GM19240 (cell line): ENCODE measurements around the gene DUS4L.
"Not testable (repeated sequence)": the region's sequence is repeated elsewhere in the genome, so short reads cannot be mapped to it uniquely, and the experiment has no call there.

Experiments used
- DNase-seq: peaks from one replicate; pipeline ENCODE4 v3.0.0; 2011; ENCODE audit warnings: low spot score; ENCODE audit not compliant: insufficient read length

DUS4L gene

DNA sequence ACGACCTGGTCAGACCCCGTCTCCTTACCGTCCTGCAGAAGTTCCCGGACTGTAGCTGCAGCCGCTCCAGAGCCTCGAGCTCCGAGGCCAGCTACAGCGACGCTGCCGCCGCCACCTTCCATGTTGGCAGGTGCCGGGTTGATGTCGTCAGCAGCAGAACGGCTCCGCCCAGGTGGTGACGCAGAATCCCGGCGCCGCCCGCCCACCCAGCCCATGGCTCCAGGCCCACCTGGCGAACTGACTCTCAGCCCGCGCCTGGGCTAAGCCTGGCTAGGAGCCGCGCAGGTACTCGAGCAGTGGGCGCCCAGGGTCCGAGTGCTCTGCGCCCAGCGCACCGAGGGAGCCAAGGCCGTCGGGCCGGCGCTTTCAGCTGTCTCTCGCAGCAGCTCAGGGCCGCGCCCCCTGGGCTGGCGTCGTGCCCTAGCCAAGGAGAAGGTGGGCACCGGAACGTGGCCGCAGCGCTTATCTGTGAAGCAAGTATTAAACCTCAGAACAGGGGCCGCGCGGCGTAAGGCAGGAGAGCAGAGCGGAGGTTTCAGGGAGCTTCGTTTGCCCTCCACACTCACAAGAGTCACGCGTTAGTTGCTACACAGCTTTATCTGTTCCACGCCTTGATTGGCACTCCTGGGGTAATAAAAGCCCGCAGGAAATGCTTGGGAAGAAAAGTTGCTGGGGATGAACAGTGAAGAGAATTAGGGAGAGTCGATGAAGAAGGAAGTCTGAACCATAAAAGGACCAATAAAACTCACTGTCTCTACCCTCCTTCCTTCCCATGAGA lies at the start of gene DUS4L, which contains the start of gene COG5:
Gene DUS4L (plus strand): TSS at position 197 of the 778 bp plus-strand sequence. CDS start 3,100 bp downstream, outside the sequence.
Gene COG5 (minus strand): TSS at position 146 of the 778 bp plus-strand sequence. CDS start 24 bp downstream, at position 122.
- DNase-seq, result peak; percentile 48

GRCh38 chr7:107526672-107527071 lies 37.1 kb upstream of the DUS4L start:
- DNase-seq, result no peak

- DNase-seq, result no peak
Observed at GRCh38 chr7:107527196-107527595, 36.6 kb upstream of the DUS4L start.

DNA sequence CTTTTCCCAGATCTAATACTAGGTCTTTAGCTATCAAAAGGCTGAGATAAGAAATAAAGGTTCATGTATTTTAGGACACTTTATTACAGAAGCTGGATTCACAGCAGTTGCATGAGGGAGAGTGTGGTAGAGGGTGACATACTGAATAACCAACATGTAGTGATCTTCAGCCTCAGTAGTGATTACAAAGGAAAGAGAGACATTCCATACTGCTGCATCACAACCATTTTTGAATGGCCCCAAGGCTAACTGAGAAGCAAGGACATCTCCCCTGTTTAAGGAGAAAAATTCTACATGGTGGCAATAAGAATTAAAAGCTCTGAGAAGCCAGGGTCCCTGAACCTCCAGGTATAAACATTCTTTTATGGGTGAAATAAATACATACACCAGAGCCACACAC lies 35.3 kb upstream of the DUS4L start:
- DNase-seq, result no peak

DNA sequence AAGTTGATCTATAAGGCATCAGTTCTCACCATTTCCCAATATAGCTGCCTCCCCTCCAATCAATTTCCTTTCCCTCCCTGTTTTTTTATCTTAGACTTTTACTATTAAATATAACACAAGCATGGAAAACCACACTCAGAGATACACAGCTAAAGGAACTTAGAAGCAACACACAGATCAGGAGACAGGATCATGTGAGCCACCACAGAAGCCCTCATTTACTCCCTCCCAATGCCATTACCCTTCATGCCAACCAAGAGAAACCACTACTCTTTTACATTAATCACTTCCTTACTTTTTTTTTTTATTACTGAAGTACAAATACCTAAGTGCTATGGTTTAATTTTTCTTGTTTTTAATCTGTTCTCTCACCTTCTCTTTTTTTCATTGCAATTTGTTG lies 33.0 kb upstream of the DUS4L start:
- DNase-seq, result no peak

DNA sequence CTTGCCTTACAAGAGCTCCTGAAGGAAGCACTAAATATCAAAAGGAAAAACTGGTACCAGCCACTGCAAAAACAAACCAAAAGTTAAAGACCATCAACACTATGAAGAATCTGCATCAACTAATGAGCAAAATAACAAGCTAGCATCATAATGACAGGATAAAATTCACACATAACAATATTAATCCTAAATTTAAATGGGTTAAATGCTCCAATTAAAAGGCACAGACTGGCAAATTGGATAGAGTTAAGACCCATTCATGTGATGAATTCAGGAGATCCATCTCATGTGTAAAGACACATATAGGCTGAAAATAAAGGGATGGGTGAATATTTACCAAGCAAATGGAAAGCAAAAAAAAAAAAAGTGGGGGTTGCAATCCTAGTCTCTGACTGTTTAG lies 29.6 kb upstream of the DUS4L start:
- no peak for DNase-seq

- DNase-seq, result not testable (repeated sequence)
Observed at GRCh38 chr7:107537228-107537627, 26.5 kb upstream of the DUS4L start.

GRCh38 chr7:107538001-107538400 lies 25.8 kb upstream of the DUS4L start:
- no peak for DNase-seq

DNA sequence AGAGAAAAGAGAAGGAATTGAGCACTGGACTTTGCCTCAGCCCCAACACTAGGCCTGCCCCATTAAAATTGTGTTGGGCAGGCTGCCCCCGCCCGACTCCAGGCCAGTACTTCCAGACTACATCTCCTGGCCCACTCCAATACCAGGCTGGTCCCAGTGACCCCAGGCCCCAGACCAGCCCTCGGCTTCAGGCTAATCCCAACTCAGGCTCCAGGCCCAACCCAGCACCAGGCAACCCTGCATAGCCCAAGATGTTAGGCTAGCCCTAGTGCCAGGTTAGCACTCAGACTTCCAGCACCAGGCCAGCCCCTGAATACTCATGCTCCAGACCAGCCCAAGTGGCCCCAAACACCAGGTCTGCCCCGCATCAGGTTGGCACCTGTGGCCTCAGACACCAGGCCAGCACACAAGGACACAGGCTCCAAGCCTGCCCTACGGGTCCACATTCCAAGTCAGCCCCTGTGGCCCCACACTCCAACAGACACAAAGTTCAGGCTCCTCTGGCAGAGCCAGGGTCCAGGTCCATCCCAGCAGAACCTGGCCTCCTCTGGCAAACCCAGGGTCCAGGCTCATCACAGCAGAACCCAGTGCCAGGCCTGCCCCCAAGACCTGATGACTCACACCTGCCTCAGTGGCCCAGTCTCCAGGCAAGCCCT lies 20.3 kb upstream of the DUS4L start:
- no peak for DNase-seq

GRCh38 chr7:107544848-107545591 lies 18.8 kb upstream of the DUS4L start:
- DNase-seq, result no peak

DNA sequence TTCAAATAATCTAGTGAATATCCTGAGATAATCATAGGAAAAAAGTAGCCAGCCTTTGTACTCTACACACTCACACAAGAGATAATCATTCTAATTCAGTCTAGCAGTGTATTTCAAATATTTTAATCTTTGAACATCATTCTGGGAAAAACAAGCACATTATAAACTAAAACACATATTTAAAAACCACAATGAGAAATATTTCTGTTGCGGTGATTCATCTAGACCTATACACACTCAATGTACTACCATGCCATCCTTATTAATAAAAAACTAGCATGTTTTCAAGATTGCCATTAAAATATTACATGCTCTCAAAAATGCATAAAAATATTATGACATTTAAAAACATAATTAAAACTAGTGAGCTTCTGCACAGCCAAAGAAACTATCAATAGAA lies 11.8 kb upstream of the DUS4L start:
- no peak for DNase-seq

DNA sequence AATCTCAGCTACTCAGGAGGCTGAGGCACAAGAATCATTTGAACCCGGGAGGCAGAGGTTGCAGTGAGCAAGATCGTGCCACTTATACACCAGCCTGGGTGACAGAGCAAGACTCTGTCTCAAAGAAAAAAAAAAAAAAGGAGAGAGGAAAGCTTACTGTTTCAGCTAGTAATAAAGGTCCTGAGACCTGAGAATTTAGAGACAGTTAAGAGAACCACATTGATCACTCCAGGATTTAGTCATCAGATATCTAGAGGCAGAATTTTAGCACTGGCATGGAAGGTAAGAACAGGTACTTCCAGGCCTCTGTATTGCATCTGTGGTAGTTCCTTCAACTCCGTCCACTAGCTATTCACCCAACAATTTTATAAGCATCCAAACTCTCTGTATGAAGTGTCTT lies 7.9 kb upstream of the DUS4L start:
- DNase-seq, result no peak

- no peak for DNase-seq
Observed at GRCh38 chr7:107559864-107560263, 3.9 kb upstream of the DUS4L start.

- DNase-seq, result no peak
Observed at GRCh38 chr7:107560898-107561516, 2.8 kb upstream of the DUS4L start.

- no peak for DNase-seq
Observed at GRCh38 chr7:107563081-107563774, 543 bp upstream of the DUS4L start.

DNA sequence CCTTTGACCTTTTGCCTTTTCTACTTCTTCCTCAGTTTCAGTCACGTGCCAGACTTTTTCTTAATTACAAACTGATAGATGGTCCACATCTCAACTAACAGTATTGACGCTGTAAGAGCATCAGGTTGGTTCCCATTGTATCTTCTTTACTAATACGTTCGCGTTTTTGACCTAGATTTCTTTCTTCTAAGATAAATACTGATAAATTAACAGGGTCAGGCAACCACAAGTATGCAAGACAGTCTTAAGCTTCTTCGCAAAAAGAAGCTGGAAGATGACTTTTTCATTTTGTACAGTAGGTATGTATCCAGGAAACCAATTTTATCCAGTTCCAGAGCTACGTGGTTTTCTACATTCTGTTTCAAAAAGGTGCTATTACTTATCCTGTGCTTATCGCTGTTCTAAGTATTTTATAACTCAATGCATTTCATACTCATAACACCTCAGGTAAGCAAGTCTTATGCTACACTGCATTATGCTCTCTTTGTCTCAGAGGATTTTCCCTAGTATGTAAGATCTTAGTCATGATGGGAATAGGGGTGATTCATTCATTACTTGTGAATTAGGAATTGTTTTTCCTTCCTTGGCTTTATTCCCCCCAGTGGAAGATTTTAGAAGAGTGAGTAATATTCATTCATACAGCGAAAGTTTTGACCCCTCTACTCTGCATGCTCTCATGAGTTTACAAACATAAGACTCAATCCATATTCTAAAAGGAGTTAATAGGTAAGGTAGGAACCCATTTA lies 955 bp downstream of the DUS4L start:
- DNase-seq, result no peak

DNA sequence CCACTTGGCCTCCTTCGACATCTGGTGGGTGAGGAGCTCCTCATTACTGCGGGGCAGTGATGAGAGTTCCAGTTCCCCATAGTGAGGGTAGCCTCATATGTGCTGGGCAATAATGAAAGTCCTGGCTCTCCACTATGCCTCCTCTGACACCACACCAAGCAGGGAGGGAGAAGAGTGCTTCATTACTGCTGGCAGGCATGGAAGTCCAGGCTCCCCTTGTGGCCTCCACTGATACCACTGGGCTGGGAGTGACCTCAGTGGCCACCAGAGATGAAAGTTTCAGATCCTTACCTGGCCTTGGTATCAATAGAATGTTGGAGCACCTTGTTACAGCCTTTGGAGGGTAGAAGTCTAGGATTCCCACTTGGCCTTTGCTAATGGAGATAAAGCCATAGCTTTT lies 6.5 kb downstream of the DUS4L start:
- no peak for DNase-seq

GRCh38 chr7:107573537-107573936 lies 9.8 kb downstream of the DUS4L start:
- DNase-seq, result no peak

DNA sequence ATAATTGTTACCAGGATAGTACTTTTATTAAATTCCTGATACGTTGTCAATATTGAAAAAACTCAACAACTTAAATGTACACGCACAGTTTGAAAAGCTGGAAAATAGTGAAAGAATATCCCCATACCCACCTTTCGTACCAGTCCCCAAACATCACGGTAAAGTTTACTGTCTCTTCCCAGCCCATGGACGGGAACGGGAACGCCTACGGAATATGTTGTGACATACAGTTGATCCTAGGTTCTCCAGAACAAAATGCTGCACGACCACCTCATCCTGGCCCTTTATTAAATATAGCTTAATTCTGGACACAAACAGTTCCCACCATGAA lies 15.7 kb downstream of the DUS4L start:
- DNase-seq, result no peak

DNA sequence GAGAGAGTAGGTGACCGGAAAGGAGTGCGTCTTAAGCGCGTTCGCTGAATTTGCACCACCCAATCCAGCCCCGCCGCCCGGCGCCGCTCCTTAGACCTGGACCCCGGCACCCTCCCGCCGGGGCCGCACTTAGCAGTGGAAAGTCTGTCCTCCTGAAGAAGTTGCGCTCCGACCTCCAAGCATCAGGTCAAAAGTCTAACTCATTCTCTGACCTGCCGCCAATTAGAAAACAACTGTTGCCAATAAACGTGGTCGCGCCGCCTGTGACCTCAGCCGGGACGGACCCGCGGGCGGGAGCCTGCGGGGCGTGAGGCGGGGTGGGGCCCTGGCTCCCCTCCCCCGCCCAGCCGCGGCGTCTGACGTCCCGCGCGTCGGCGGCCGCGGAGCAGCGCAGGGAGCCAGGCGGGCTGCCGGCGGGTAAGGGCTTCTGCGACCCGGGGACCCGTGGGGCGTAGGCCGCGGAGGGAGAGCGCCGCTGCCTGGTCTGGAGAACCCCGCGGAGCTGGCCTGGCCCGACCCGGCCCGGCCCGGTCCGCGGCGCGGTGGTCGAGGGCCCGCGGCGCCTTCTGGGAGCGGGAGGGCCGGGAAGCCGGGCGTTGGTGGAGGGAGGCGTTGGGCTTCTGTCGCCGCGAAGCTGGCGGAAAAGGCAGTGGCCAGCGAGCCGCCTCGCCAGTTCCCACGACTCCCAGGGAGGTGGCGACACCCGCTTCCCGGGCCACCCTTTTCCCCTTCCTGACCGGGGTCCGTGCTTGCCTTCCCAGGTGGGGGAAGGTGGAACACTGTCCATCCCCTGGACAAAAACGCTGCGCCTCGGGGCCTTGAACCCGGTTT lies 16.3 kb downstream of the DUS4L start, which contains the start of gene BCAP29:
Gene BCAP29 (plus strand): TSS at position 362 of the 831 bp plus-strand sequence. CDS start 527 bp downstream, outside the sequence.
- peak; percentile 25 for DNase-seq
